ENCODE results near the gene MAP4K4.
A peak's percentile ranks its signal among the peaks of the same experiment; 100 is the strongest.

The MAP4K4 gene

DNA sequence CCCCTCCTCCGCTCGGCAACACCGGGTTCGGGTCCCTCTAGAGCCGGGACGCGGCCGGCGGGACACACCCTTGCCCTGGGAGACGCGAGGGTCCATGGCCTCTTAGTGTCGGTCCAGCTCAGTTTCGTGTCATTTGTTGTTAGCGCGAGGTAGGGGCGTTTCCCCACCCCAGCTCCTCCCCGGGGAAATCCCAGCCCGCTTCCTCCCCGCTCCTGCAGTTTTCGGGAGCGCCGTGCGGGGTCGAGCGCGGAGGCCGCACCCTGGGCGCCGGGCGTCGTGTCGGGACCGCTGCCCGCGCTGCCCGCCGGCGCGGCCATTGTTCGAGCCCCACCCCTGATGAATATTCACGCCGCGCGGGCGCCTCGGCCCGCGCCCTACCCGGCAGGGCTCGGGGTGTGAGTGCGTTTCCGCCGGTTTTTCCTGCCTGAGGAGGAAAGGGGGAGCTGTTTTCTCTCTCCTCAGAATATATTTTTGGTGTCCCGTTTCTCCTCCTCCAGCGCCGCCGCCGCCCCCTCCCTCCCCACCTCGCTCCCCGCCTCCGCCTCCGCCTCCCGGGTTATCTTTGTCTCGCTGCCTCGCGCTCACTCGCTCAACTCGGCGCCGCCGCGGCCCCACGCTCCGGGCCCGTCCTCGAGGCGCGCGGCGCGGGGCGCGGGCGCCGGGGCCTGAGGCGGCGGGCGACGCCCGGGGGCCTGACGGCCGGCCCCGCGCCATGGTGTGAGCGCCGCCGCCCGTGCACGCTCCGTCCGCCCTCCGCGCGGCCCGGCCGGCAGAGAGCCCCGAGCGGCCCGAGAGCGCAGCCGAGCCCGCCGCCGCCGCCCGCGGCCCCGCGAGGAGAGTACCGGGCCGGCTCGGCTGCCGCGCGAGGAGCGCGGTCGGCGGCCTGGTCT, at the start of gene MAP4K4:
MAP4K4 (plus strand) TSS at position 584 of the 890 bp plus-strand sequence. CDS start 374 bp downstream, outside the sequence.
- Histone ChIP-seq H3K4me3 (ENCODE audit: low read length) (peak within 1 kb of the TSS; percentile 99), H3K36me3 (ENCODE audit: insufficient read depth, low read length) (peaks cover 3% of the 10 kb centered on the region), H3K27me3 (ENCODE audit: insufficient read depth, low read length) (peaks cover under 1% of the 10 kb centered on the region), H3K9me3 (ENCODE audit: low read length) (no peaks in the 10 kb centered on the region), H2AFZ (ENCODE audit: low read depth, low read length) (peak within 1 kb of the TSS; percentile 73), H3K4me1 (ENCODE audit: insufficient read depth, low read length) (peaks cover 16% of the 10 kb centered on the region)

DNA sequence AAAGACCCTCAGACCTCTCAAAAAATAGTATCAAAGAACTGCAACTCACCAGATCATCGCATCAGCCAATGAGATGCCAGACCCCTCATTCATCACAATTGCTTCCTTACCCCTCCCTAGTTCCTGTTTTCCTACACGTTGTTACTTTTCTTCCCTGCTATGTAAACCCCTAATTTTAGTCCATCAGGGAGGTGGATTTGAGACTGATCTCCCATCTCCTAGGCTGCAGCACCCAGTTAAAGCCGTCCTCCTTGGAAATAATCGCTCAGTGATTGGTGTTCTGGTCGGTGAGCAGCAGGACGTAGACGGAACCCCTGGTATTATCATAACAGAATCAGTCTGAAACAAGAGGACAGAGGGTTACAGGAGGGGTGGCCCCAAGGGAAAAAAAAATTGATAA, 44.0 kb upstream of the MAP4K4 start:
- no peak overlapping the region for H3K4me3 ChIP-seq (ENCODE audit: low read length)
- no peak overlapping the region for H2AFZ ChIP-seq (ENCODE audit: low read depth, low read length)
- no peaks in the 10 kb centered on the region for H3K4me1 ChIP-seq (ENCODE audit: insufficient read depth, low read length)
- H3K36me3 ChIP-seq (ENCODE audit: insufficient read depth, low read length): no peaks in the 10 kb centered on the region
- no peaks in the 10 kb centered on the region for H3K9me3 ChIP-seq (ENCODE audit: low read length)
- no peaks in the 10 kb centered on the region for H3K27me3 ChIP-seq (ENCODE audit: insufficient read depth, low read length)

DNA sequence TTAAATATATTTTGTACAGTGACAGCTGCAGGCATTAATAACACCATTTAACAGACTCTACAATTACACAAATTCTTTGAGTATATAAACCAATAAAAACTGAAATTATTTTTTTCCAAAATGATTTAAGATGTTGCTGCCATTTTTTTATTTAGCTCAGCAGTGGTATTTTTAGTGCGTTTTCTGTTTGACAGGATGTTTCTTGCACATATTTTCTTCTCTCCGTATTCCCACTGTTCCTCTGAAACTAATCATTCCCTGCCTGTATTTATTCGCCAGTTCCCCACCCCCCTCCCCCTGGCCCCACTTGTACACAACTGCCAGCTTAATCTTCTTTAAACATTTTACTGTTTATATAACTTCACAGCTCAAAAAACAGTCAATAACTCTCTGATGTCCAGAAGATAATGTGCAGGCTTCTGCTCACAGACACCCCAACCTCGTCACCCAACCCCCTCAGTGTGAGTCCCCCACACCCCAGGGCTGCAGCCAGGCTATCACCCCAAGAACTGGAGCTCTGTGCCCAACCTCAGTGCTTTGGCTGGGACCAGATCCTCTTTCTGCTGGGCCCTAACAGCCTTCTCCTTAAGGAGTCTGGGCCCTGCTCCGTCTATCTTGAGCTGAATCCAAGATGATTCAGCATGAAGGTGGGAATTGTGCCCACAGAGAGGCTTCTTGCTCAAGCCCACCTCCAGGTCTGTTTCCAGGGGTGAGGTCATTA, 41.6 kb upstream of the MAP4K4 start:
- Histone ChIP-seq H3K4me1 (ENCODE audit: insufficient read depth, low read length) (no peaks in the 10 kb centered on the region), H3K9me3 (ENCODE audit: low read length) (no peaks in the 10 kb centered on the region), H2AFZ (ENCODE audit: low read depth, low read length) (no peak overlapping the region), H3K36me3 (ENCODE audit: insufficient read depth, low read length) (no peaks in the 10 kb centered on the region), H3K27me3 (ENCODE audit: insufficient read depth, low read length) (no peaks in the 10 kb centered on the region), H3K4me3 (ENCODE audit: low read length) (no peak overlapping the region)

- H3K9me3 ChIP-seq (ENCODE audit: low read length): no peaks in the 10 kb centered on the region
- no peak overlapping the region for H3K4me3 ChIP-seq (ENCODE audit: low read length)
- no peaks in the 10 kb centered on the region for H3K36me3 ChIP-seq (ENCODE audit: insufficient read depth, low read length)
- no peak overlapping the region for H2AFZ ChIP-seq (ENCODE audit: low read depth, low read length)
- H3K4me1 ChIP-seq (ENCODE audit: insufficient read depth, low read length): no peaks in the 10 kb centered on the region
- no peaks in the 10 kb centered on the region for H3K27me3 ChIP-seq (ENCODE audit: insufficient read depth, low read length)
These were observed 39.7 kb upstream of the MAP4K4 start for GRCh38 chr2:101657787-101658186.

DNA sequence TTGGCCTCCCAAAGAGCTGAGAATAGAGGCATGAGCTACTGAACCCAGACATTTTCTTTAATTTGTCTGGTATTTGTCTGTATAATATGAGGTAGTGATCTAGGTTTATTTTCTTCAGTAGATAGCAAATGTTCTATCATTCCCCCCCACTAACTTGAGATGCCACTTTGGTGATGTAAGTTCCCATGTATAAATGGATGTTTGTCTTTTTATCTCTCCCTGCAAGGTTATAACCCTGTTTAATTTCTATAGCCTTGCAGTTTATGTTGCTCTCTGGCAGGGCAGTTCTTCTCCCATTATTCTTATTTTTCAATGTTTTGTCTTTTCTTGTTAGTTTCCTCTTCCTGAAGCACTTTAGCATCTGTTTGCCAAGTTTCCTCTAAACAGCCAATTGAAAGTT, 39.1 kb upstream of the MAP4K4 start:
- no peaks in the 10 kb centered on the region for H3K4me1 ChIP-seq (ENCODE audit: insufficient read depth, low read length)
- no peaks in the 10 kb centered on the region for H3K9me3 ChIP-seq (ENCODE audit: low read length)
- H3K27me3 ChIP-seq (ENCODE audit: insufficient read depth, low read length): no peaks in the 10 kb centered on the region
- H3K4me3 ChIP-seq (ENCODE audit: low read length): no peak overlapping the region
- H3K36me3 ChIP-seq (ENCODE audit: insufficient read depth, low read length): no peaks in the 10 kb centered on the region
- H2AFZ ChIP-seq (ENCODE audit: low read depth, low read length): no peak overlapping the region

GRCh38 chr2:101665312-101665711, 32.2 kb upstream of the MAP4K4 start:
- no peaks in the 10 kb centered on the region for H3K36me3 ChIP-seq (ENCODE audit: insufficient read depth, low read length)
- no peak overlapping the region for H3K4me3 ChIP-seq (ENCODE audit: low read length)
- H3K4me1 ChIP-seq (ENCODE audit: insufficient read depth, low read length): peaks cover 4% of the 10 kb centered on the region
- H2AFZ ChIP-seq (ENCODE audit: low read depth, low read length): no peak overlapping the region
- no peaks in the 10 kb centered on the region for H3K27me3 ChIP-seq (ENCODE audit: insufficient read depth, low read length)
- no peaks in the 10 kb centered on the region for H3K9me3 ChIP-seq (ENCODE audit: low read length)

DNA sequence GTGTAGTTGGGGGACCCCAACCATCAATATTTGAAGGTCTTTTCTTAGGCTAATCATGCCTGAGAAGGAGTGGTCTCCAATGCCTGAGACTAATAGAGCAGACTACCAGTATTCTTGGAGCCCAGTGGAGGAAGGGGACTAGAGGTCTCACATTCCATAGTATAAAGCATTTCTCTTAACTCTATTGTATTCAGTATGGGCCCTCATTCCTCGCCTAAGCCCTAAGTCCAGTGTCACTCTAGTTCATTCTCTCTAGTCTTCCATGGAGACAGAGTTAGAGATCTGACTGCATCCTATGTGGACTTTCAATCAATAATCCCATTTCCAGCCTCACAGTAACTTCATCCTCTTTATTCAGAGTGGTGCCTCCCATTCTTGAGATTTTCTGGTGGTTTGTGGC, 29.7 kb upstream of the MAP4K4 start:
- no peaks in the 10 kb centered on the region for H3K27me3 ChIP-seq (ENCODE audit: insufficient read depth, low read length)
- no peaks in the 10 kb centered on the region for H3K9me3 ChIP-seq (ENCODE audit: low read length)
- peaks cover 4% of the 10 kb centered on the region for H3K4me1 ChIP-seq (ENCODE audit: insufficient read depth, low read length)
- H2AFZ ChIP-seq (ENCODE audit: low read depth, low read length): no peak overlapping the region
- H3K4me3 ChIP-seq (ENCODE audit: low read length): no peak overlapping the region
- no peaks in the 10 kb centered on the region for H3K36me3 ChIP-seq (ENCODE audit: insufficient read depth, low read length)

DNA sequence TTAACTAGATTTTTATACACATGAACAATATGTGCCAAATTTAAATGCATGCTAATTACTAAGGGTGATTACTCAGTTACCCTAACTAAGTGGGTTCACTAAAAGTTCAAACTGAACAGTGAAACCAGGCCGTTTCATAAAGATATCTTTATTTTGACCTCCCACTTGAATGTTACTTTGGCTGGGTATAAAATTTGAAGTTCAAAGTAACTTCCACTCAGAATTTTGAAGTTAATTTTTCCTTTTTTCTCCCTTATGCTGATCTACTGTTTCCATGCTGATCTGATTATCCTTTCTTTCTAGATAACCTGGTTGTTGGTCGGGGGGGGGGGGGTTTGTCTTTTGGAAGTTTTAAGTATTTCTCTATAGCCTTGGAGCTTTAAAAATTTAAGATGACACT, 25.5 kb upstream of the MAP4K4 start:
- Histone ChIP-seq H3K36me3 (ENCODE audit: insufficient read depth, low read length) (no peaks in the 10 kb centered on the region), H3K27me3 (ENCODE audit: insufficient read depth, low read length) (no peaks in the 10 kb centered on the region), H2AFZ (ENCODE audit: low read depth, low read length) (no peak overlapping the region), H3K9me3 (ENCODE audit: low read length) (no peaks in the 10 kb centered on the region), H3K4me3 (ENCODE audit: low read length) (no peak overlapping the region), H3K4me1 (ENCODE audit: insufficient read depth, low read length) (peaks cover 4% of the 10 kb centered on the region)

- no peaks in the 10 kb centered on the region for H3K36me3 ChIP-seq (ENCODE audit: insufficient read depth, low read length)
- H3K9me3 ChIP-seq (ENCODE audit: low read length): no peaks in the 10 kb centered on the region
- no peaks in the 10 kb centered on the region for H3K4me1 ChIP-seq (ENCODE audit: insufficient read depth, low read length)
- no peak overlapping the region for H3K4me3 ChIP-seq (ENCODE audit: low read length)
- H2AFZ ChIP-seq (ENCODE audit: low read depth, low read length): no peak overlapping the region
- H3K27me3 ChIP-seq (ENCODE audit: insufficient read depth, low read length): no peaks in the 10 kb centered on the region
These were observed 23.6 kb upstream of the MAP4K4 start for GRCh38 chr2:101673920-101674319.

DNA sequence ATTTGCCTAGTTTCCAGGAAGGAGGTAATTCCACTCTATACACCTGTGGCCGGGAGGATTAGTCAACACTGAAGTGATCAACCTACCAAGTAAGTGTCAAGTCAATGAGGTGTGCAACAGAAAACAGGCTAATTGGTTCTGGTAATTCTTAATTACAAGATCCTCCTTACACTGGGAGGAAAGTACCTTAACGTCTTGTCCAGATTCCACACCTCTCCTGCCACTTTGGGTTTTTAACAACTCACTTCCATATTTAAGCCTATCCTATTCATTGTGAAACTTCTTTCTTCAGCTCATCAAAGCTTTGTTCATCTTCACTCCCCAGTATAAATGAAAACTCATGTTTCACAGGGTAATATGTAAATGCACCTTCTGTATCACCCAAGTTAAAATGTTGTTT, 22.0 kb upstream of the MAP4K4 start:
- Histone ChIP-seq H3K4me1 (ENCODE audit: insufficient read depth, low read length) (no peaks in the 10 kb centered on the region), H2AFZ (ENCODE audit: low read depth, low read length) (no peak overlapping the region), H3K36me3 (ENCODE audit: insufficient read depth, low read length) (no peaks in the 10 kb centered on the region), H3K9me3 (ENCODE audit: low read length) (no peaks in the 10 kb centered on the region), H3K27me3 (ENCODE audit: insufficient read depth, low read length) (no peaks in the 10 kb centered on the region), H3K4me3 (ENCODE audit: low read length) (no peak overlapping the region)

- Histone ChIP-seq H3K36me3 (ENCODE audit: insufficient read depth, low read length) (no peaks in the 10 kb centered on the region), H2AFZ (ENCODE audit: low read depth, low read length) (no peak overlapping the region), H3K27me3 (ENCODE audit: insufficient read depth, low read length) (no peaks in the 10 kb centered on the region), H3K9me3 (ENCODE audit: low read length) (no peaks in the 10 kb centered on the region), H3K4me3 (ENCODE audit: low read length) (no peak overlapping the region), H3K4me1 (ENCODE audit: insufficient read depth, low read length) (no peaks in the 10 kb centered on the region)
These were observed 20.8 kb upstream of the MAP4K4 start for GRCh38 chr2:101676674-101677073.

- no peak overlapping the region for H2AFZ ChIP-seq (ENCODE audit: low read depth, low read length)
- no peaks in the 10 kb centered on the region for H3K9me3 ChIP-seq (ENCODE audit: low read length)
- H3K27me3 ChIP-seq (ENCODE audit: insufficient read depth, low read length): no peaks in the 10 kb centered on the region
- no peaks in the 10 kb centered on the region for H3K36me3 ChIP-seq (ENCODE audit: insufficient read depth, low read length)
- H3K4me3 ChIP-seq (ENCODE audit: low read length): no peak overlapping the region
- no peaks in the 10 kb centered on the region for H3K4me1 ChIP-seq (ENCODE audit: insufficient read depth, low read length)
These were observed 19.8 kb upstream of the MAP4K4 start for GRCh38 chr2:101677658-101678057.

- Histone ChIP-seq H3K4me3 (ENCODE audit: low read length) (no peak overlapping the region), H3K36me3 (ENCODE audit: insufficient read depth, low read length) (no peaks in the 10 kb centered on the region), H2AFZ (ENCODE audit: low read depth, low read length) (no peak overlapping the region), H3K27me3 (ENCODE audit: insufficient read depth, low read length) (no peaks in the 10 kb centered on the region), H3K9me3 (ENCODE audit: low read length) (no peaks in the 10 kb centered on the region), H3K4me1 (ENCODE audit: insufficient read depth, low read length) (no peaks in the 10 kb centered on the region)
These were observed 19.1 kb upstream of the MAP4K4 start for GRCh38 chr2:101678379-101678778.
